Frontal cortex (tissue), 4 donors: ENCODE measurements around the gene PTGFR. TPM values are rescaled to one million over a fixed set of nuclear protein-coding genes. Genes with fewer than 3 reads are reported as not detected.

Experiments
- DNase-seq, 2 donors: peaks; one replicate each; pipeline ENCODE4 v3.0.0; 2012; ENCODE audit warnings: low spot score in 2 of 2
- FAIRE-seq: peaks from 2 replicates; lab custom pipeline; 2012; peaks lifted over from hg19 to GRCh38; lab: Jason Lieb, UNC
- total RNA-seq: library from RNA; depleted of rRNA; stranded (reverse); fragments of >200 nt; gene quantifications from one replicate; pipeline ENCODE4 v1.2.3, GENCODE V29; 2014
- donor health status: control.
- donor health status: control.
- donor health status: control.

Gene PTGFR
- total RNA-seq, 1 donor from 2014 or later, result 7.7 TPM

GRCh38 chr1:78570539-78570938, 79.8 kb downstream of the PTGFR start:
- DNase-seq, result no peak
- no peak for FAIRE-seq

GRCh38 chr1:78577257-78578100, 86.7 kb downstream of the PTGFR start:
- FAIRE-seq, result no peak
- DNase-seq, result no peak

GRCh38 chr1:78586572-78586971, 95.8 kb downstream of the PTGFR start:
- DNase-seq (no peak), FAIRE-seq (no peak)

- FAIRE-seq (no peak), DNase-seq (no peak)
These were observed 96.4 kb downstream of the PTGFR start for GRCh38 chr1:78587211-78587610.

Other genes with a start within 250 kb of the PTGFR start
- 7.3 TPM for gene IFI44L, start 129.5 kb downstream of the PTGFR start, total RNA-seq
- 34.2 TPM for gene IFI44, start 158.9 kb downstream of the PTGFR start, total RNA-seq